GM21528 (cell line): Measurements from ENCODE around the gene PIAS1.

Experiments
- ATAC-seq: cut with Tn5 transposase; IDR thresholded peaks from one replicate; pipeline ENCODE4 v1.9.1; 2021; ENCODE audit warnings: mild to moderate bottlenecking, moderate library complexity; ENCODE audit not compliant: unreplicated experiment, low FRiP score

The PIAS1 gene

GRCh38 chr15:68113273-68113672 lies 59.2 kb downstream of the PIAS1 start:
- no peak for ATAC-seq

GRCh38 chr15:68113751-68114150 lies 59.6 kb downstream of the PIAS1 start:
- no peak for ATAC-seq

- ATAC-seq: no peak
Observed at GRCh38 chr15:68114356-68114755, 60.2 kb downstream of the PIAS1 start.

GRCh38 chr15:68114840-68115239 lies 60.7 kb downstream of the PIAS1 start:
- no peak for ATAC-seq

GRCh38 chr15:68124700-68125099 lies 70.6 kb downstream of the PIAS1 start:
- ATAC-seq: no peak

GRCh38 chr15:68126396-68126795 lies 72.3 kb downstream of the PIAS1 start:
- ATAC-seq: no peak

GRCh38 chr15:68129072-68129471 lies 75.0 kb downstream of the PIAS1 start:
- ATAC-seq: no peak

- ATAC-seq: no peak
Observed at GRCh38 chr15:68130851-68131250, 76.7 kb downstream of the PIAS1 start.

- no peak for ATAC-seq
Observed at GRCh38 chr15:68137096-68137495, 83.0 kb downstream of the PIAS1 start.

GRCh38 chr15:68143129-68143528 lies 89.0 kb downstream of the PIAS1 start:
- ATAC-seq: no peak

GRCh38 chr15:68143785-68144184 lies 89.7 kb downstream of the PIAS1 start:
- no peak for ATAC-seq

- no peak for ATAC-seq
Observed at GRCh38 chr15:68145706-68146105, 91.6 kb downstream of the PIAS1 start.

GRCh38 chr15:68148039-68148438 lies 93.9 kb downstream of the PIAS1 start:
- no peak for ATAC-seq

GRCh38 chr15:68149059-68149458 lies 94.9 kb downstream of the PIAS1 start:
- ATAC-seq: no peak

- ATAC-seq: no peak
Observed at GRCh38 chr15:68150187-68150586, 96.1 kb downstream of the PIAS1 start.

- no peak for ATAC-seq
Observed at GRCh38 chr15:68151277-68151676, 97.2 kb downstream of the PIAS1 start.

GRCh38 chr15:68152342-68152741 lies 98.2 kb downstream of the PIAS1 start:
- no peak for ATAC-seq

- no peak for ATAC-seq
Observed at GRCh38 chr15:68154923-68155559, 100.9 kb downstream of the PIAS1 start.

- no peak for ATAC-seq
Observed at GRCh38 chr15:68157074-68157473, 103.0 kb downstream of the PIAS1 start.

- ATAC-seq: no peak
Observed at GRCh38 chr15:68158046-68158628, 104.0 kb downstream of the PIAS1 start.

GRCh38 chr15:68163191-68163590 lies 109.1 kb downstream of the PIAS1 start:
- ATAC-seq: no peak

GRCh38 chr15:68166847-68167246 lies 112.7 kb downstream of the PIAS1 start:
- ATAC-seq: no peak
